A204.1 (cell line): ENCODE data around the gene CRYZL1.
A peak's percentile ranks its signal among the peaks of the same experiment; 100 is the strongest.

Experiments
- FAIRE-seq: peaks from 2 replicates; lab custom pipeline; 2012; peaks lifted over from hg19 to GRCh38; lab: Jason Lieb, UNC

CRYZL1 gene

DNA sequence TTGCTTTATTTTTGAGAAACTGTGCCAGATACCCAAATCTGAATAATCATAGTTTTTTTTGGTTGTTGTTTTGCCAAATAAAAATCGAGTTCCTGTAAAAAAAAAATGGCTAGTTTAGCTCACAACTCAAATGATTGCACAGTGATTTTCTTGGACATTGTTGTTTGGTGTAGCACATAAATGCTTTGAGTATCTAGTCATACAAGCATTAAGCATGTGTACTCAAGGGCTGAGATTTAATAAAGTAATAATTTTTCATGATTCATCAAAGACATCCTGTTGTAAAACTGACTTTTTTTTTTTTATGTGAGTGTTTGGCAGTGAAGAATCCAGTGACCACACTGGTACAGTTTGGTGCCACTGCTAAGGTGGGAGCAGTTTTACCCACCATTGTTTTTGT, 19.6 kb upstream of the CRYZL1 start:
- FAIRE-seq: no peak

DNA sequence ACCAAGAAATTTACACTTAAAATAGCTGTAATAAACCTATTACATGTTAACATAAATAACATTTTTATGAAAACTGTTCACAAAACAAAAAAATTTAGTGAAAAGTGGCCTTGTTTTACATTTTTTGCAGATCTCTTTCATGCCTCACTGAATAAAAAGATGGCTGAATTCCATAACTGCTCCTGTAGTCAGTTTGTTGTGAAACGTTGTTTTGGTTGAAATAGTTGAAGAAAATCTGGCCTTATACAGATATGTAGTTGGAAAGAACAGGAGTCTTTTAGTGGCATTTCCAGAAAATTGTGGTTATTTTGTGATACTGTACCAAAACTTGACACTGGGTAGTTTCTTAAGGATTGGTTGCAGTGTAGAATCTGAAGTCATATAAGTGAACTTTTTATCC, 18.9 kb upstream of the CRYZL1 start:
- FAIRE-seq: no peak

DNA sequence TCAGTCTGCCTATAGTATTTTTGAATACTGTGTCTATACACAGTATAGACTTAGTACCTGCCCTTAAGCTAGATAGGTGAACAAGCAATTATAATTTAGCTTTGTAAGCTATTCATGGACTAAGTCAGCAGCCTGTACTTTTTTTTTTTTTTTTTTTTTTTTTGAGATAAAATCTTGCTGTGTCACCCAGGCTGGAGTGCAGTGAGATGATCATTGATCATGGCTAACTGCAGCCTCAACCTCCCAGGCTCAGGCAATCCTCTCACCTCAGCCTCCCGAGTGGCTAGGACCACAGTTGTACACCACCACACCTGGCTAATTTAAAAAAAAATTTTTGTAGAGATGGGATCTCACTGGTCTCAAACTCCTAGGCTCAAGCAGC, 18.0 kb upstream of the CRYZL1 start:
- FAIRE-seq: no peak

DNA sequence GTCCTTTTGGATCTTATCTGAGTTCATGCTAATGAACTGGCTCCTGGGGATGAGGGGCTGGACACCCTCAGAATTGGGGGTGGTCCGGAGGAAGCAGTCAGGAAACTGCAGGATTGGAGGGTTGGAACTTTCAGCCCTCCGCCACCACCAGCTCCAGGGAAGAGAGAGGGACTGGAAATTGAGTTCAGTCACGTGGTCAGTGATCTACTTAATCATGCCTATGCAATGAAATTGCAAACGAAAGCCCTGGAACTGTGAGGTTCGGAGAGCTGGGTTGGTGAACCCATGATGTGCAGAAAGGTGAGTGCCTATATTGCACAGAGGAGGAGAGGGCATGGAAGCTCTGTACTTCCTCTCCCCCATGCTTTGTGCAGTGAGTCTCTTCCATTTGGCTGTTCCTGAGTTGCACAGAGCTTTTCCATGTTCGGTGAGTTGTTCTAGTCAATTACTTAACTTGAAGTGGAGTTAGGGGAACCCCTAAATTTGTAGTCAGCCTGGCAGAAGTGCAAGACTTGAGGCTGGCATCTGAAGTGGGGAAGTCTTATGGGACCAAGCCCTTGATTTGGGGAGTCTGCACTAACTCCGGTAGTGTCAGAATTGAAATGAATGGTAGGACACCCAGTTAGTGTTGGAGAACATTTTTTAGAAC, 17.5 kb upstream of the CRYZL1 start:
- no peak for FAIRE-seq

DNA sequence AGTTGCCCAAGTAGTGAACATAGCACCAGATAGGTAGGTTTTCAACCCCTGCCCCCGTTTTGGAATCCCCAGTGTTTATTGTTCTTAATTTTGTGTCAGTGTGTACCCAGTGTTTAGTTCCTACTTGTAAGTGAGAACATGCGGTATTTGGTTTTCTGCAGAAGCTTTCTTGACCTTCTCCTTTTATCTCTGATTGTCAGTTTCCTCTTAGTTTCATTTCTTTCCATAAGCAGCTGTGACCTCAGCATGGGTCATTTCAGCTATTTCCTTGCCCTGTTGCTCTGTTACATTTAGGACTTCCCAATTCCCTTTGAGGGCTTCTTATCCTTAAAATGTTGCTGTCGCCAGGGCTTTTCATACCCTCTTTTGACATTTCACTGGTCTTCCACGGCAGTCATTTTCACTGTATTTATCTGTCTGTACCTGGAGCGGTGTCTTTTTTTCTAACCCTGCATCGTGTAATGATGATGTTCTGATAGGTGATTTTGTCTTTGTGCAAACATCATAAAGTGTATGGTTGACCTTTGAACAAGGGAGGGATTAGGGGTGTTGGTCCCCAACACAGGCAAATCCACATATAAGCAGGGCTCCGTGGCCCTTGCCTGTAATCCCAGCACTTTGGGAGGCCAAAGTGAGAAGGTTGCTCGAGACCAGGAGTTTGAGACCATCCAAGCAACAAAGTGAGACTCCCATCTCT, 15.7 kb upstream of the CRYZL1 start:
- FAIRE-seq: no peak

DNA sequence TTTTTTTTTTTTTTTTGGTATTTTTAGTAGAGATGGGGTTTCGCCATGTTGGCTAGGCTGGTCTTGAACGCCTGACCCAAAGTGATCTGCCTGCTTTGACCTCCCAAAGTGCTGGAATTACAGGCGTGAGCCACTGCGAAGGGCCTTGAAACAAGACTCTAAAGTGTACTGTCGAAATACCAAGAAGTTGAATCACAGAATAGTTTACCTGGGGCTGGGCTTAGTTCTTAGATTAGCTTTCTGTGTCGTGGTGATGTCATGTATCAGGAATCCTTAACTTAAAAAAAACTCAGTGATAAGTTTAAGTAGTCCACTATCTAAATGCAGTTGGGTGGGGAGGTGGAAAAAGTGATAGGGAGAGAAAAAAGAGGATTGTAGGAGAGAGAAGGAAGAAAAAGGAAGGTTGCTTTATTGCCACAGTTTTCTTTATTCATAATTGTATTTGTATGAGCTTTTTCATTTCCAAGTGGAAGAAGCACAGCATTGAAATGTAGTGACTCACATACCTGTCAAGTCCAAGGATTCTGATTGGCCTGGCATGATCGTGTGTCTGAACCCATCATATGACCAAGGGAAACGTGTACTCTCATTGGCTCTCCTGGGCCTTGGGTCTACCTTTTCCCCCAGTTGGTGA, 14.2 kb upstream of the CRYZL1 start:
- FAIRE-seq: no peak

DNA sequence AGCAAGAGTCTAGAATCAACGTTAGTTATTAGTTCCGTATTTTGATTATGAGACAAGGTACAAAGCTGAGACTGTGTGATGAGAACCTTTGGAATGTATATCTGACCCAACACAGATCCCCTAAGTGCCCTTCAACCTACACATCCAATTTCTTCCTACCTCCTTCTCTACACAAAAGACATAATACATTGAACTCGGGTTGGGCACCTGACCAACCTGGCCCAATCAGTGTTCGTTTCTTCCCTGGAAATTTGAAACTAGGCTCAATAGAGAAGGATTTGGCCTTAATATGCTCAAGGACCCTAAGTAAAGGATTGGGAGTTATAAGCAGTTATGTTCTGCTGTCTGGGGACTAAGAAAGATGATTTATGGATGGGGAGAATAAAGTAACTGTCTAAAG, 12.9 kb upstream of the CRYZL1 start:
- FAIRE-seq: no peak

DNA sequence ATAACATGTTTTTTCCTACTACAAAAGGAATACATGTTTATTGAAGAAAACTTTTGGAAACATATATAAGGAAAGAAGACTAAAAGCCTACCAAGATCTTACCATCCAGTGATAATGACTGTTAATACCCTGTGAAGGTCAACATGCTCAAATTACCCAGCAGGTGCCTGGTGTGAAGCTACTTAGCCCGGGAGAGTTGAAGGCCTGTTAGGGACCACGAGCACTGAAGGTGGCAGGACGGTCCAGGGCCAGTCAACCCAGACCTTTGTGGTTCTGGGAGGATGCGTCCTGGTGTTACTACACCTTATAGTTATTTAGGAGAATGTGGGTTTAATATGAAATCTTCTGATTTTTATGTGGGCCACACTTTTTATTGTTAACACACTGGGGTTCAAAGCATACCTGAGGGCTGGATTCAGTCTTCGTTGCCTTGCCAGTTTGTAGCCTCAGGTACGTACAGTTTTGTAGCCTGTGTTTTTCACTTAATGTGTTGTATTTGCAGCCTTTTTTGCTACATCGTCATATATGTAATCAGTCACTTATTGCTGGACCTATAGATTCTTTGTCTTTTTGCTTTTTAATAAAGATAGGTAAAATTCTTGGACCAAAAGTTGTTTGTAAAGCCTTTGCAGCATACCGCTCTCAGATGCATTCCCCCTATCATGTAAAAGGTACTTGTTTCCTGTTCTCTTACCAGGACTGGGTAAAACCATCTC, 10.6 kb upstream of the CRYZL1 start:
- no peak for FAIRE-seq

DNA sequence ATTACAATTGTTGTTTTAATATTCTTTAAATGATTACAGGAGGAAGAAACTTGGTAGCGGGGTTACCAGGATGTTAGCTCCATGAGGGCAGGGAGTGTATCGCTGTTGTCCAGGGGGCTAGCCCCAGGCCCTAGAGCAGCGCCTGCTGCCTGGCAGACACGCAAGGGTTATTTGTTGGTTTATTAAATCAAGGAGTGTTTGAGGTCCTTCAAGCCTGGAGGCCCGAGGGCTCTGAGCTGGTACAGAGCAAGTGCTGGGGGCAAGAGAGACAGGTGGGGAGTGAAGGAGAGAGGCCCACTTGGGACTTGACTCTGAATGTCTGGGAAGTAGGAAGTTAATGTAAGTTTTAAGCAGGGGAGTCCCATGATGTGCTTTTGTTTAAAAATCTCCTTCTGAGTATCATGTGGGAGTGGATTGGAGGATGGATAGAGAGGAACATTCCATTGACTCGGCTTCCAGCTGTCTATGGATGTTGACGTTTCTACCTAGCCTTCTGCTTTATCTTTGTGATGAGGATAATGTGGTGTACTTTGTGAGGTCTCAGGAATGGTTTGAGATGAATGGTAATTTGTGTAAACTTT, 9.5 kb upstream of the CRYZL1 start:
- FAIRE-seq: no peak

DNA sequence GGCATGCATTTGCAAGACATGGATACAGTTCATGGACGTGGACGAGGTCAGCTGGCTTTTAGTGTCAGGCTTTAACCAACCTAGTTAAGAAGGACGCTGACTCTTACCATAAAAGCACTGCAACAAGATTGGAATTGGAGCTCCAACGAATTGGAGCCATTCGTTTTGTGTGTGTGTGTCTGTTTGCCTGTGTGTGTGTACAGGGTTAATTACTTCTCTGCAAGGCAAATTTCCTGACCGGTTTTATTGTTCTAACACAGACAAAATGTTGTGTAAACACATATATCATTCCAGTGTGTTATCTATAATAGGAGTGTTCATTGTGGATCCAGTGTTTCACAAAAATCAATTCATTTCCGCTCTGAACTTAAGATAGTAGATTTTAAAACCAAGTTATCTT, 8.7 kb upstream of the CRYZL1 start:
- no peak for FAIRE-seq

DNA sequence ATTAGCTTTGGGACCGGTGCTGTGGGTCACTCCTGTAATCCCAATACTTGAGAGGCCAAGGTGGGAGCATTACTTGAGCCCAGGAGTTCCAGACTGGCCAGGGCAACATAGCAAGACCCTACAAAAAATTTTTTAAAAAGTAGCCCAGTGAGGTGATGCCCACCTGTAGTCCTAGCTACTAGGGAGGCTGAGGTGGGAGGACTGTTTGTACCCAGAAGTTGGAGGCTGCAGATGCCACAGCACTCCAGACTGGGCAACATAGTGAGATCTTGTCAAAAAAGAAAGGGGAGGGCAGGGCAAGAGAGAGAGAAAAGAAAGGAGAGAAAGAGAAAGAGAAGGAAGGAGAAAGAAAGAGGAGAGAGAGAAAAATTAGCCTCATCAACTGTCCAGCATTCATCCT, 7.0 kb upstream of the CRYZL1 start:
- FAIRE-seq: no peak

DNA sequence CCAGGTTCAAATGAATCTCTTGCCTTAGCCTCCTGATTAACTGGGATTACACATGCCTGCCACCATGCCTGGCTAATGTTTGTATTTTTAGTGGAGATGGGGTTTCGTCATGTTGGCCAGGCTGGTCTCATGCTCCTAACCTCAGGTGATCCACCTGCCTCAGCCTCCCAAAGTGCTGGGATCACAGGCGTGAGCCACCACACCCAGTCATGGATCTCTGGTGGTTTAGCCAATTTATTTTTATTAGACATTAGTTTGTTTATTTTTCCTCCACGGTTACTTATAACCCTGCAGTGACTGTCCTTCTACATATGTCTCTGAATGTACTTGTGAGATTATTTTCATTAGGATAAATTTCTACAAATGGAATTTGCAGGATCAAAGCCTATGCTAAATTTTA, 6.0 kb upstream of the CRYZL1 start:
- FAIRE-seq: no peak

DNA sequence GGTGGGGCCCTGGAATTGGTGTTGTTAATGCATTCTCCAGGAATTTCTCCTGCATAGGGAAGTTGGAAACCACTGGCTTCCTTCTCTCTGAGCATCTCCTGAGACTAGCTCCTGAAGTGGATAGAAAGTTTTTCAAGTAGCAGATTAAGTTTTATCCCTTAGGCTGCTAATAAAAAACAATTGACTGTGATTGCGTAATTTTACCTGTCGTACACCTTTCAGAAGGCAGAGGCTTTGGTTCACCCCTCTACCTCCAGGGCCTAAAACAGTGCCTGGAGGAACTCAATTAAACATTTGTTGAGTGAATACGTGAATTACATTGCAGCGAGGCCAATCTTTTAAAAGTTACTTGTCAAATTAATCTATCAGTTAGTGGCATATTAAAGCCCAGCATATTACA, 4.2 kb upstream of the CRYZL1 start:
- FAIRE-seq: no peak

DNA sequence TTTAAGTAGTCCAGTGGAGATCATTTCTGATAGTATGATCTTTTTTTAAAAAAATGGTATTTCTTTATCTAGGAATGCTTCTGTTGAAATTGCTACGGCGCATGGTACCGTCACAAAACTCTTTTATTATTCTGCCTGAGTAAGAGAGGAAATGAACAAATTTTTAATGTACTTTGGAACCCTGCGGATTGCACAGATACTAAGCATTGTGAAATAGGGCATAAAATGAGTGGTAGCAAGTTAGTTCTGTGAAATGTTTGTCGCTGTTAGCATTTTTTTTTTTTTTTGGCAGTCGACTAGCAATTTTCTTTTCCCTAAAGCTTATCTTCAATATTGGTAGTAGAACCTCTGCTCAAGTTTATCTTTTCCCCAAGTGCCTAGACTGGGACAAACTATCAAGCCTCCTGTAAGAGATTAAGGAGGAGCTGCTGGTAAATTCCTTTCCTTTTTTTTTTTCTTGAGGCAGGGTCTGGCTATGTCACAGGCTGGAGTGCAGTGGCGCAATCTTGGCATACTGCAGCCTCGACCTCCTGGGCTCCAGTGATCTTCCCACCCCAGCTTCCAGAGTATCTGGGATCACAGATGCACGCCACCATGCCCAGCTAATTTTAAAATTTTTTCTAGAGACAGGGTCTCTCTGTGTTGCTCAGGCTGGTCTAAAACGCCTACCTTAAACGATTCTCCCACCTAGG, 3.0 kb upstream of the CRYZL1 start:
- no peak for FAIRE-seq

DNA sequence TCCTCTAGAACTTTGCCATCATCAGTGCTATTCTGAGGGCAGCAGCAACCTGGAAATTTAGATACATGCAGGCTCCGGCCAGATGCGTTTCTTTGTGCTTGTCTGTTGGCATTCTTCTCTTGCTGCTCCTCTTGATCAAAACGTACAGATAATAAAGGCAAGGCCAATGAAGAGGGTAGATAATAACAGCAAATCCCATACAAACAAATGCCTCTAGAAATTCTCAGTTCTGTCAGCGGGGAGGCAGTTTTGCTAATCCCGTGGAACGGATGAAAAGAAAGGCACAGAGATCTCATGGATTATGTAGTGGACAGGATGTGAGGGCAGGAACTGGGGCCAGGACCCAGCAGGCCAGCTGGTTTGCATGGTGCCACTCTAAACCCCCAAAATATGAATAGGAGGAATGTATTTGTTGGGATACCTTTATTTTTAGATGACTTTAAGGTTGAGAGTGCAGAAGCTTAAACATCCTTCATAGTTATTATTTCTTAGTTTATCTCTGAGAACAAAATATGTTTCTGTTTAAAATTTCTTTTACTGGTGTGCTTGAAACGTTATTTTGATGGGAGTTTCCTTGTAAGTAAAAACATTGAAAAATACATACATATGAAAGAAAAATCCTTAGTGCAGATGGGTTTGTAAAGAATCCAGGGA, 2.2 kb upstream of the CRYZL1 start:
- FAIRE-seq: no peak

DNA sequence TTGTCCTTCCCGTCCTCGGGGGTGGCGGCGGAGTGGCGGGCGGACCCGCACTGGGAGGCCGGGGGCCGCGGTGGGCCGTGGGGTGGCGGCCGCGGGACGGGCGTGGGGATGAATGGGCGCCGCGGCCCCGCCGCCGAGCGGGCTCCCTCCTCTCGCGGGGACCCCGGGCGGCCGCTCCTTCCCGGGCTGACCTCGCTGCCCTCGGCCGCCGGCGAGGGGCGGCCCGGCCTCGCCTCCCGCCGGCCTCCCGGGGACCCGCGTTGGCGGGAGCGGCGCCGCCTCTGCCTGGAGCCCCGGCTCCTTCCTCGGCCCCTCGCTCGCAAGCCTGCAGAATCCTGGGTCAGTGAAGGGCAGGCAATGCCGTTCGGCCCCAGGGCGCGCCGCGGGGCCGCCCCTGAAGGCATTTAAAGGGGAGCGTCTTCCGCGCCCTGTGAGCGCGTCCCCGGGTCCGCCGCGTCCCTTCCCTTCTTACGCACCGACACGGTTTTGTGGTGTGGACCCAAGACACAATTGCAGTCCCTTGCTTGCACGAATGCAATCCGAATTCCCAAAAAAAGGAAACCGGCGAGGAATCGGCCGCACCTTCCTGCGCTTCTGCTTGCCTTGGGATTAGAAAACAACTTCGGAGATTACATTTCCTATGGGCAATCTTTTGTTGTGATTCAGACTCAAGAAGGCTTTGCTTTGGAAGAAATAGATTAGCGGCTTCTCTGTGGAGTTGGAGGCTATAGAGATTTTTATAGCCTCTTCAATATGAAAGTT, 1.5 kb upstream of the CRYZL1 start:
- FAIRE-seq: no peak

DNA sequence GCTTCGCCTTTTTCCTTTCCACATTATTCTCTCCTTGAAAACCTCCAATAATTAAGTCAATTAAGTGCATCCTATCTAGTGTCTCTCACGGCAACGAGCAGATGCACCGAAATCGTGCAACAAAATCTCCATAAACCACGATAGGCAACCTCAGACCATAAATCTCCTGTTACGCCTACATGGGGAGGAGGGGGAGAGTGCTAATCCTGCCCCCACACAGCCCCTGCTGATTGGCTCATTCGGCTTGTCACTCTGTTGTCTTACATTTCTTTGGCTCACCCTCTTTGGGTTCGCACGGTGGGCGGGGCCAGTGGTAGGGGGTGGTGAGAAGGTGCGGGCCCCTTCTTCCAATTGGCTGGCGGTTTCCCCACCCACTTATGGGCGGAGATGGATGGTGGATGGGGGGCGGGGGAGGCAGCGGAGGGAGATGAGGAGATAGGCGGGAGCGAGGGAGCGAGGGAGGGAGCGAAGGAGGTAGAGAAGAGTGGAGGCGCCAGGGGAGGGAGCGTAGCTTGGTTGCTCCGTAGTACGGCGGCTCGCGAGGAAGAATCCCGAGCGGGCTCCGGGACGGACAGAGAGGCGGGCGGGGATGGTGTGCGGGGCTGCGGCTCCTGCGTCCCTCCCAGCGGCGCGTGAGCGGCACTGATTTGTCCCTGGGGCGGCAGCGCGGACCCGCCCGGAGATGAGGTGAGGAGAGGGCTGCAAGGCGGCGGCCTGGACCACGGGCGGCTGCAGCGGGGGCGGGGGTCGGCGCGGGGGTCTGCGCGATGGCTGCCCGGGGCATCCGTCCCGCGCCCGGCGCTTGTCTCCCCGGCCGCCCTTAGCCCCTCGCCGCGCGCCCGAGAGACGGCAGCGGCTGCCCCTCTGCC, 720 bp upstream of the CRYZL1 start, which contains the start of gene ITSN1:
ITSN1 (plus strand) TSS at position 475 of the 869 bp plus-strand sequence. CDS start 76,328 bp downstream, outside the sequence.
- FAIRE-seq: no peak

DNA sequence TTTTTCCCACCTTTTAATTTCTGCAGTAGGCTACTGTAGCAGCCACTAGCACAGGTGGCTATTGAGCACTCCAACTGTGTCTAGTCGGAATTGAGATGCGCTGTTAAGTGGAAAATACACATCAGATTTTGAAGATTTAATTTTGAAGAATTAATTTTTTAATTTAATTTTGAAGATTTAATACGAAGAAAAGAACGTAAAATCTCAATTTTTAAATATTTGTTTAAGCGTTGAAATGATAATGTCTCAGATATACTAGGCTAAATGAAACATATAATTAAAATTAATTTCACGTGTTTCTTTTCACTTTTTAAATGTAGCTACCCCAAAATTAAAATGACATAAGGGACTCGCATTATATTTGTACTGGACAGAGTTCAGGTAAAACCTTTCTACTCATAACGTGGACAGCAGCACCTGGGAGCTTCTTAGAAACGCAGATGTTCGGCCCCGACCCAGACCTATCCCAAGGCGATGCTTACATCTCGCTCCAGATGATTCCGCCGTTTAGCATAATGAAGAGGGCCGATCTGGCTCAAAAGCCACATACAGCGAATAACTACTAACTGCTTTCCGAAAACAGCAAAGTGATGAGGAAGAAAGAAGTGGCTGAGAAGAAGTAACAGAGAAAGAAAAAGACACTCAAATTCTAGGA, 717 bp downstream of the CRYZL1 start:
- FAIRE-seq: peak; percentile 27

DNA sequence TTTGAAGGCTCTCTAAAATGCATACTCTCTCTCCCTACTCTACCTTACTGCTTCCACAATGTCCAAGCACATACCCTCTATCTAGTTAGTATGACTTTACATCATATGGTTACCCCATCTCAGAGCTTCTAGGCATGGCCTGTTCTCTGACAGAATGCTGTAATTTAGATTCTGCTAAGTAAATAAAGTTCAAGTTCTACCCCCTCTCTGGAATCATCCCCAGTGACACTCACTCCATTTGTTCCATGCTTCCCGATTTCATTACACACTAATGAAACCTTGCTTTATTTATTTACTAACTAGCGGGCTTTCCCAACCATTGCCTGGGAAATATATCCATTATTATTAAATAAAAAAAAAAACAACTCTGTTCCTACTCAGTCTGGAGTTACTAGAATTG, 7.3 kb downstream of the CRYZL1 start:
- FAIRE-seq: no peak
